HepG2 (cell line): ENCODE measurements around the gene LRRC8E. TPM values are rescaled to one million over a fixed set of nuclear protein-coding genes. Genes with fewer than 3 reads are reported as not detected.
A peak's percentile ranks its signal among the peaks of the same experiment; 100 is the strongest.

Source experiments
- ARID4A ChIP-seq: sonication (generic); formaldehyde crosslinking; IDR thresholded peaks from 2 replicates; pipeline ENCODE4 v1.5.0; 2020; ENCODE audit warnings: mild to moderate bottlenecking, missing genetic modification reagents, borderline replicate concordance
- ERF ChIP-seq: IDR thresholded peaks from 2 replicates; pipeline ENCODE4 v1.6.1; 2018; ENCODE audit warnings: missing biosample characterization, missing genetic modification reagents
- FOXK1 ChIP-seq: sonication (generic); formaldehyde crosslinking; IDR thresholded peaks from 2 replicates; pipeline ENCODE4 v1.4.0; 2020; ENCODE audit warnings: low read depth, missing genetic modification reagents, borderline replicate concordance
- FOXO4 ChIP-seq: sonication (generic); formaldehyde crosslinking; conservative IDR thresholded peaks from 2 replicates; pipeline ENCODE4 v1.8.1; 2023; ENCODE audit warnings: missing genetic modification reagents
- GLI4 ChIP-seq: sonication (generic); formaldehyde crosslinking; IDR thresholded peaks from 2 replicates; pipeline ENCODE4 v1.5.1; 2020; ENCODE audit warnings: missing genetic modification reagents, mild to moderate bottlenecking, moderate library complexity, borderline replicate concordance
- GPBP1L1 ChIP-seq: sonication (generic); formaldehyde crosslinking; IDR thresholded peaks from 2 replicates; pipeline ENCODE4 v1.5.0; 2020; ENCODE audit warnings: mild to moderate bottlenecking, missing genetic modification reagents
- IKZF4 ChIP-seq: sonication (generic); formaldehyde crosslinking; IDR thresholded peaks from 2 replicates; pipeline ENCODE4 v1.5.1; 2020; ENCODE audit warnings: borderline replicate concordance, mild to moderate bottlenecking, low read depth, missing genetic modification reagents; ENCODE audit errors: not compliant biosample characterization
- KDM5B ChIP-seq: sonication (generic); formaldehyde crosslinking; IDR thresholded peaks from 2 replicates; pipeline ENCODE4 v1.4.0; 2020; ENCODE audit warnings: missing genetic modification reagents, mild to moderate bottlenecking, borderline replicate concordance
- NONO ChIP-seq, 2 experiments: fragments of 450-650 bp in 1 of 2; sonication (generic) in 1 of 2; formaldehyde crosslinking in 1 of 2; IDR thresholded peaks in 1 of 2; conservative IDR thresholded peaks in 1 of 2; 2 replicates each; pipeline versions ENCODE4 v1.6.1 to v1.8.0; 2017 to 2022; ENCODE audit warnings: mild to moderate bottlenecking in 1 of 2, missing genetic modification reagents in 1 of 2, moderate library complexity in 1 of 2
- NRL ChIP-seq: sonication (generic); formaldehyde crosslinking; IDR thresholded peaks from 2 replicates; pipeline ENCODE4 v1.5.0; 2020; ENCODE audit warnings: missing genetic modification reagents, mild to moderate bottlenecking, moderate library complexity, borderline replicate concordance
- RNF219 ChIP-seq: sonication (generic); formaldehyde crosslinking; IDR thresholded peaks from 2 replicates; pipeline ENCODE4 v1.5.0; 2020; ENCODE audit warnings: mild to moderate bottlenecking, missing genetic modification reagents
- RXRB ChIP-seq: IDR thresholded peaks from 2 replicates; pipeline ENCODE4 v1.6.1; 2016; ENCODE audit warnings: borderline replicate concordance, missing genetic modification reagents, missing compliant biosample characterization
- SALL1 ChIP-seq: sonication (generic); formaldehyde crosslinking; IDR thresholded peaks from 2 replicates; pipeline ENCODE4 v1.8.0; 2022; ENCODE audit warnings: mild to moderate bottlenecking, missing genetic modification reagents
- SIX1 ChIP-seq: sonication (generic); formaldehyde crosslinking; IDR thresholded peaks from 2 replicates; pipeline ENCODE4 v1.4.0; 2020; ENCODE audit warnings: missing genetic modification reagents, borderline replicate concordance
- ZKSCAN8 ChIP-seq: IDR thresholded peaks from 2 replicates; pipeline ENCODE4 v1.6.1; 2016; ENCODE audit warnings: borderline replicate concordance, missing genetic modification reagents, missing compliant biosample characterization
- ZNF234 ChIP-seq: sonication (generic); formaldehyde crosslinking; conservative IDR thresholded peaks from 2 replicates; pipeline ENCODE4 v1.5.1; 2020; ENCODE audit warnings: mild to moderate bottlenecking, missing genetic modification reagents
- ZNF235 ChIP-seq: sonication (generic); formaldehyde crosslinking; IDR thresholded peaks from 2 replicates; pipeline ENCODE4 v1.8.1; 2023; ENCODE audit warnings: mild to moderate bottlenecking, missing genetic modification reagents, borderline replicate concordance
- ZNF33A ChIP-seq: sonication (generic); formaldehyde crosslinking; IDR thresholded peaks from 2 replicates; pipeline ENCODE4 v1.5.1; 2020; ENCODE audit warnings: missing genetic modification reagents, mild to moderate bottlenecking, moderate library complexity, borderline replicate concordance
- ZSCAN20 ChIP-seq: sonication (generic); formaldehyde crosslinking; IDR thresholded peaks from 2 replicates; pipeline ENCODE4 v1.4.0; 2020; ENCODE audit warnings: missing genetic modification reagents, mild to moderate bottlenecking, borderline replicate concordance
- polyA plus RNA-seq, 8 experiments: library from polyadenylated mRNA; depleted of rRNA in 3 of 8; stranded (reverse) in 7 of 8; unstranded in 1 of 8; fragments of >200 nt; fragmentation: Illumina TruSeq in 4 of 8; extraction: Trizol in 4 of 8; gene quantifications; 2 replicates each; pipeline versions ENCODE4 v1.2.1 to v1.2.3, GENCODE V29; 2011 to 2016; ENCODE audit warnings: low read depth in 4 of 8, missing spikeins in 1 of 8, mixed read lengths in 1 of 8; ENCODE audit not compliant: insufficient read depth in 1 of 8
- total RNA-seq, 5 experiments: library from RNA; depleted of rRNA; stranded (reverse); fragments of >200 nt; fragmentation: Illumina TruSeq; extraction: Trizol; gene quantifications; 2 replicates each; pipeline ENCODE4 v1.2.3, GENCODE V29; 2016; ENCODE audit warnings: low read depth in 1 of 5

The LRRC8E gene
- total and polyA plus RNA-seq, 2 of the 13 experiments (the other 11 are each of a cell fraction or from before 2014, with no cell fraction given), result 8.0 to 10.3 TPM

- TF ChIP-seq ARID4A (CRISPR knock-in tag) (peak; percentile 82), ERF (CRISPR knock-in tag) (peak; percentile 86), NONO (IDR thresholded peaks at IDR 0.05) (no peak), NONO (CRISPR knock-in tag; conservative IDR thresholded peaks at IDR 0.05) (peak; percentile 67), GLI4 (CRISPR knock-in tag) (0 out of 2 replicates have a peak, but pooled peaks have one; percentile 63), ZSCAN20 (CRISPR knock-in tag) (0 out of 2 replicates have a peak, but pooled peaks have one; percentile 67), SIX1 (CRISPR knock-in tag) (no peak), ZNF33A (CRISPR knock-in tag) (no peak), IKZF4 (CRISPR knock-in tag) (peak; percentile 92), FOXK1 (CRISPR knock-in tag) (peak; percentile 23; the same call in 1 of the 2 replicates), SALL1 (CRISPR knock-in tag) (peak; percentile 86), RNF219 (no peak), ZNF235 (CRISPR knock-in tag) (no peak), ZNF234 (CRISPR knock-in tag) (no peak), NRL (CRISPR knock-in tag) (no peak), KDM5B (CRISPR knock-in tag) (peak; percentile 85; the same call in 1 of the 2 replicates), RXRB (peak; percentile 48; the same call in 1 of the 2 replicates), GPBP1L1 (CRISPR knock-in tag) (no peak), ZKSCAN8 (CRISPR knock-in tag) (no peak), FOXO4 (CRISPR knock-in tag) (no peak)
Observed at GRCh38 chr19:7925171-7925851, 37.0 kb downstream of the LRRC8E start (continued).
